OCI-LY1 (cell line): ENCODE results near the gene PRPF4.

Experiments used
- H2AFZ ChIP-seq: fragments of 200-600 bp; sonication (generic), shearing (Covaris generic); 2 replicates; pipeline ENCODE4 v1.6.0; 2014; ENCODE audit warnings: antibody characterized with exemption, mild to moderate bottlenecking, low read length
- H3F3A ChIP-seq: fragments of 200-600 bp; sonication (generic), shearing (Covaris generic); 2 replicates; pipeline ENCODE4 v1.6.0; 2014; ENCODE audit warnings: mild to moderate bottlenecking, antibody characterized with exemption, low read length, moderate library complexity; ENCODE audit not compliant: insufficient read depth
- H3K27ac ChIP-seq: fragments of 200-600 bp; sonication (generic); 2 replicates; pipeline ENCODE4 v1.5.1; 2014; ENCODE audit warnings: low read length, mixed run types, mild to moderate bottlenecking, low read depth; ENCODE audit not compliant: poor library complexity, severe bottlenecking
- H3K27me3 ChIP-seq: fragments of 200-600 bp; sonication (generic); 2 replicates; pipeline ENCODE4 v1.6.0; 2014; ENCODE audit warnings: antibody characterized with exemption, mild to moderate bottlenecking, low read length, moderate library complexity; ENCODE audit not compliant: insufficient read depth
- H3K36me3 ChIP-seq: fragments of 200-600 bp; sonication (generic); 2 replicates; pipeline ENCODE4 v1.6.1; 2014; ENCODE audit warnings: mild to moderate bottlenecking, antibody characterized with exemption, low read length, moderate library complexity, mixed read lengths; ENCODE audit not compliant: insufficient read depth
- H3K4me1 ChIP-seq: fragments of 200-600 bp; sonication (generic); 2 replicates; pipeline ENCODE4 v1.5.1; 2014; ENCODE audit warnings: mild to moderate bottlenecking, low read length, moderate library complexity; ENCODE audit not compliant: insufficient read depth, severe bottlenecking
- H3K4me2 ChIP-seq: fragments of 200-600 bp; sonication (generic), shearing (Covaris generic); 2 replicates; pipeline ENCODE4 v1.6.1; 2014; ENCODE audit warnings: low read length
- H3K4me3 ChIP-seq: fragments of 200-600 bp; sonication (generic); 2 replicates; pipeline ENCODE4 v1.5.1; 2014; ENCODE audit warnings: low read length, low read depth, mild to moderate bottlenecking, mixed read lengths; ENCODE audit not compliant: poor library complexity, severe bottlenecking
- H3K79me2 ChIP-seq: fragments of 200-600 bp; shearing (Covaris generic); 2 replicates; pipeline ENCODE4 v1.6.1; 2016; ENCODE audit warnings: mixed run types, low read length, mixed read lengths; ENCODE audit not compliant: insufficient read depth
- H3K9ac ChIP-seq: fragments of 200-600 bp; sonication (generic), shearing (Covaris generic); 2 replicates; pipeline ENCODE4 v1.6.1; 2014; ENCODE audit warnings: mild to moderate bottlenecking, low read length, mixed read lengths
- H3K9me2 ChIP-seq: fragments of 200-600 bp; sonication (generic), shearing (Covaris generic); 2 replicates; pipeline ENCODE4 v1.6.1; 2014; ENCODE audit warnings: low read depth, mild to moderate bottlenecking, low read length, mixed read lengths
- H3K9me3 ChIP-seq: fragments of 200-600 bp; shearing (Covaris generic); 2 replicates; pipeline ENCODE4 v1.6.1; 2014; ENCODE audit warnings: low read length, mixed read lengths
- H4K20me1 ChIP-seq: fragments of 200-600 bp; sonication (generic), shearing (Covaris generic); 2 replicates; pipeline ENCODE4 v1.6.0; 2016; ENCODE audit warnings: mild to moderate bottlenecking, low read length; ENCODE audit not compliant: insufficient read depth
- EZH2 ChIP-seq: fragments of 200-600 bp; sonication (generic), shearing (Covaris generic); IDR thresholded peaks from 2 replicates; pipeline ENCODE4 v1.8.0; 2017; ENCODE audit warnings: borderline replicate concordance, mixed run types, mild to moderate bottlenecking, antibody characterized with exemption, low read length, moderate library complexity, mixed read lengths
- TF ChIP-seq, protein P1 (sequence below): fragments of 200-600 bp; sonication (generic), shearing (Covaris generic); IDR thresholded peaks from 2 replicates; pipeline ENCODE4 v1.5.1; 2017; ENCODE audit warnings: mild to moderate bottlenecking, antibody characterized with exemption, low read length, moderate library complexity, mixed read lengths

PRPF4 gene

DNA sequence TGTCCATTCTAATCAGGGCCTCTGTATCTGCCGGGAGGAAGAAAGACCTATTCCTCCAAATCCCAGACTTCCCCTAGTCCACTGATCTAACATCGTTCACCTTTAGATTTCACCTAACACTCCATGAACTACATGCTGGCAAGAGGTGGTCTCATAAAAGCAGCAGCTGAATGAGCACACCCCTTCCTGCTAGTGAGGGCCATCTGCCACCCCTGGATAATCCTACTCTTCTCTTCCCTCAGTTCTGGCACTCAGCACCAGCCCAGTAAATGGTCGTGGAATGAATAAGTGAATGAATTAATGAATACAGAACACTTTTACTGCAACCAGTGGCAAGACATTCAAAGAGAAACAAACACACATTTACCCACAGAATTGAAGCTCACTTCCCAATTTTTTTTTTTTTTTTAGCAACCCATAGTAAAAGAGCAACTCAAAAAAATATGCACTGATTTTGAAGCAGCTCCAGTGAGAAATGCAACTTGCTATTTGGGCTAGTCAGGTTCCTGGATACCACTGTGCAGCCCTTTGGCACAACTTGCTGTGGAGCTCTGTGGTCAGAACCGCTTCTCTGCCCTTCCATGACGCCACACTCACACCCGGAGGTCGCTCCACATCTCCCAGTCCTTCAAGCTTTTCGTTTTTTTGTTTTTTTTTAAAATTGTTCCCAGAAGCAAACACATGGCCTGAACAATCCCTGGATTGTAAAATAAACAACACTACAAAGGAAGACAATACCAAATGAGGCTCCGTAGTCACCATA, 21.5 kb downstream of the PRPF4 start:
- Histone ChIP-seq H3K4me2 (no peak overlapping the region), H3K79me2 (no peaks in the 10 kb centered on the region), H3K36me3 (peaks cover 22% of the 10 kb centered on the region), H3F3A (no peaks in the 10 kb centered on the region), H3K27ac (no peak overlapping the region), H3K4me3 (no peak overlapping the region), H3K9me3 (no peaks in the 10 kb centered on the region), H3K9me2 (no peaks in the 10 kb centered on the region), H2AFZ (no peak overlapping the region), H3K9ac (no peak overlapping the region), H3K27me3 (peaks cover 4% of the 10 kb centered on the region), H3K4me1 (no peaks in the 10 kb centered on the region), H4K20me1 (no peaks in the 10 kb centered on the region)
- TF ChIP-seq EZH2: no peak
- TF ChIP-seq, protein P1, sequence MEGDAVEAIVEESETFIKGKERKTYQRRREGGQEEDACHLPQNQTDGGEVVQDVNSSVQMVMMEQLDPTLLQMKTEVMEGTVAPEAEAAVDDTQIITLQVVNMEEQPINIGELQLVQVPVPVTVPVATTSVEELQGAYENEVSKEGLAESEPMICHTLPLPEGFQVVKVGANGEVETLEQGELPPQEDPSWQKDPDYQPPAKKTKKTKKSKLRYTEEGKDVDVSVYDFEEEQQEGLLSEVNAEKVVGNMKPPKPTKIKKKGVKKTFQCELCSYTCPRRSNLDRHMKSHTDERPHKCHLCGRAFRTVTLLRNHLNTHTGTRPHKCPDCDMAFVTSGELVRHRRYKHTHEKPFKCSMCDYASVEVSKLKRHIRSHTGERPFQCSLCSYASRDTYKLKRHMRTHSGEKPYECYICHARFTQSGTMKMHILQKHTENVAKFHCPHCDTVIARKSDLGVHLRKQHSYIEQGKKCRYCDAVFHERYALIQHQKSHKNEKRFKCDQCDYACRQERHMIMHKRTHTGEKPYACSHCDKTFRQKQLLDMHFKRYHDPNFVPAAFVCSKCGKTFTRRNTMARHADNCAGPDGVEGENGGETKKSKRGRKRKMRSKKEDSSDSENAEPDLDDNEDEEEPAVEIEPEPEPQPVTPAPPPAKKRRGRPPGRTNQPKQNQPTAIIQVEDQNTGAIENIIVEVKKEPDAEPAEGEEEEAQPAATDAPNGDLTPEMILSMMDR: no peak

- Histone ChIP-seq H3K9me3 (no peaks in the 10 kb centered on the region), H3K27me3 (peaks cover 4% of the 10 kb centered on the region), H3K27ac (no peak overlapping the region), H3K4me2 (no peak overlapping the region), H3K4me1 (peaks cover 6% of the 10 kb centered on the region), H3K4me3 (no peak overlapping the region), H3K9me2 (no peaks in the 10 kb centered on the region), H3K9ac (no peak overlapping the region), H4K20me1 (no peaks in the 10 kb centered on the region), H2AFZ (no peak overlapping the region), H3K79me2 (no peaks in the 10 kb centered on the region), H3K36me3 (peaks cover 9% of the 10 kb centered on the region), H3F3A (no peaks in the 10 kb centered on the region)
- TF ChIP-seq, protein P1: no peak
- no peak for TF ChIP-seq EZH2
Observed at GRCh38 chr9:113298311-113298710, 22.9 kb downstream of the PRPF4 start.

DNA sequence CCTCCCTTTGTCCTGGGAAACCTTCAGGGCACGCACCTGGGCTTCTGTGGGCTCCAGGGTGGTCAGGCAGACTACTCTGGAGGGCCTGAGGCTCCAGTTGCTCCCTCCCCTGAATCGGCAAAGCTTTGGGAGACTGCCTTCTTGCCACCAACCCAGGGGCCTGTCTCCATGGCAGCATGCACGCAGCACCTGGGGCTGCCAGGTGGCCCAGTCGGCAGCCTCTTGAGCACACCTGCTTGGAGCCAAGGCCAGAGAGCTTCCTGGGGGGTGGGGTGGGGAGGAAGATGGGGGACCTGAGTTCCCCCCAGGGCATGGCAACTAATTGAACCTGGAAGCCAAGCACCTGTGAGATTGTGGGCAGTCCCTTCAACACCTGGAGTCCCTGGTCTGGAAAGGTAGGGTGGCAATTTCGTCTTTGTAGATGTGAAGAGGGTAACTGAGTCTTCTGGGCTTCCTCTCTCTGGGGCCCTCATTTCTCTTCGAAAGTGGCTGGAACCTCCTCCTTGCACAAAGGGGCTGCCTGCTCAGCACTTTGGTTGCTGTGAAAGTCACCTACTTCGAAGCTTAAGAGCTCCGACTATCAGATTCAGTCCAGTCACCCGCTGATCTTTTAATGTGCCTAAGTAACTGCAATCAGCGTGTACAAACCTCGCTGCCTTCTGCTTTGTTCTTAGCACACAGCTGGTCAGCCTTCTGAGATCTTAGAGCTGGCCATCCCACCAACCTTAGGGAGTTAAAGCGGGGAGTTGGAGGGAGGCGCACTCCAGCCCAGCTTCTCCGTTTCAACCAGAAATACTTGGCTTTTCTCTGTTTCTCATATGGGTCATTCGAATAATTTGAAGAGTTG, 23.7 kb downstream of the PRPF4 start:
- H3K4me2 ChIP-seq: no peak overlapping the region
- TF ChIP-seq, protein P1: no peak
- H3K9ac ChIP-seq: no peak overlapping the region
- H3K9me2 ChIP-seq: no peaks in the 10 kb centered on the region
- no peaks in the 10 kb centered on the region for H3K79me2 ChIP-seq
- H3K4me1 ChIP-seq: peaks cover 7% of the 10 kb centered on the region
- H3F3A ChIP-seq: no peaks in the 10 kb centered on the region
- H2AFZ ChIP-seq: no peak overlapping the region
- no peaks in the 10 kb centered on the region for H3K9me3 ChIP-seq
- no peaks in the 10 kb centered on the region for H4K20me1 ChIP-seq
- H3K27ac ChIP-seq: no peak overlapping the region
- H3K4me3 ChIP-seq: no peak overlapping the region
- peaks cover under 1% of the 10 kb centered on the region for H3K36me3 ChIP-seq
- H3K27me3 ChIP-seq: peaks cover 4% of the 10 kb centered on the region
